Stimulated activated CD8-positive, alpha-beta memory T cell treated with anti-CD3 and anti-CD28 coated beads, Interleukin-4, amount 100 ng/mL, for 4 hours (primary cell): ENCODE data around the gene HIRA.
"Not testable (repeated sequence)": the region's sequence is repeated elsewhere in the genome, so short reads cannot be mapped to it uniquely, and the experiment has no call there.

Experiments used
- DNase-seq, 2 donors: peaks; one replicate each; pipeline ENCODE4 v3.0.0-alpha.2; 2020; ENCODE audit warnings: low read depth in 2 of 2, low spot score in 1 of 2

HIRA gene

GRCh38 chr22:19331975-19332374 lies 99.6 kb downstream of the HIRA start:
- no peak for DNase-seq

GRCh38 chr22:19331474-19331873 lies 100.1 kb downstream of the HIRA start:
- DNase-seq, result no peak

- no peak for DNase-seq
Measured at GRCh38 chr22:19330865-19331418, 100.6 kb downstream of the HIRA start.

GRCh38 chr22:19330205-19330604 lies 101.3 kb downstream of the HIRA start:
- not testable (repeated sequence) for DNase-seq

GRCh38 chr22:19329454-19329853 lies 102.1 kb downstream of the HIRA start:
- DNase-seq, result no peak

- no peak for DNase-seq
Measured at GRCh38 chr22:19325296-19325948, 106.1 kb downstream of the HIRA start.

GRCh38 chr22:19323420-19323819 lies 108.1 kb downstream of the HIRA start:
- DNase-seq, result not testable (repeated sequence)

GRCh38 chr22:19321757-19322156 lies 109.8 kb downstream of the HIRA start:
- no peak for DNase-seq

- not testable (repeated sequence) for DNase-seq
Measured at GRCh38 chr22:19320136-19320535, 111.4 kb downstream of the HIRA start.

GRCh38 chr22:19319281-19319680 lies 112.3 kb downstream of the HIRA start:
- DNase-seq, result no peak

GRCh38 chr22:19317865-19318264 lies 113.7 kb downstream of the HIRA start:
- no peak for DNase-seq

GRCh38 chr22:19307872-19308271 lies 123.7 kb downstream of the HIRA start:
- no peak for DNase-seq

- not testable (repeated sequence) for DNase-seq
Measured at GRCh38 chr22:19306535-19306934, 125.0 kb downstream of the HIRA start.

GRCh38 chr22:19304547-19304946 lies 127.0 kb downstream of the HIRA start:
- DNase-seq, result no peak

- no peak for DNase-seq
Measured at GRCh38 chr22:19303785-19304184, 127.7 kb downstream of the HIRA start.

- no peak for DNase-seq
Measured at GRCh38 chr22:19295733-19296132, 135.8 kb downstream of the HIRA start.

- no peak for DNase-seq
Measured at GRCh38 chr22:19292458-19293230, 138.9 kb downstream of the HIRA start.

- peak in 1 of 2 donors; percentile 41 for DNase-seq
Measured at GRCh38 chr22:19291580-19292457, 139.7 kb downstream of the HIRA start, which contains the start of gene CLTCL1. Gene CLTCL1 (minus strand): TSS chr22:19291719. CDS start chr22:19291641, 78 bp downstream.

GRCh38 chr22:19291218-19291579 lies 140.3 kb downstream of the HIRA start:
- DNase-seq, result no peak

GRCh38 chr22:19290400-19291217 lies 140.9 kb downstream of the HIRA start:
- DNase-seq, result no peak
